HepG2 (cell line): ENCODE measurements around the gene TMEM33. TPM values are rescaled to one million over a fixed set of nuclear protein-coding genes. Genes with fewer than 3 reads are reported as not detected.

Source experiments
- ATF6 ChIP-seq: sonication (generic); formaldehyde crosslinking; conservative IDR thresholded peaks from 2 replicates; pipeline ENCODE4 v1.4.0; 2020; ENCODE audit warnings: missing genetic modification reagents
- CAMTA2 ChIP-seq: sonication (generic); formaldehyde crosslinking; IDR thresholded peaks from 2 replicates; pipeline ENCODE4 v1.4.0; 2020; ENCODE audit warnings: mild to moderate bottlenecking, missing genetic modification reagents, borderline replicate concordance
- E2F2 ChIP-seq: sonication (generic); formaldehyde crosslinking; IDR thresholded peaks from 2 replicates; pipeline ENCODE4 v1.4.0; 2020; ENCODE audit warnings: missing genetic modification reagents, borderline replicate concordance
- GATA4 ChIP-seq: sonication (generic); IDR thresholded peaks from 2 replicates; pipeline ENCODE4 v1.6.1; 2016; ENCODE audit warnings: antibody characterized with exemption, low read depth, borderline replicate concordance
- GATAD2A ChIP-seq: IDR thresholded peaks from 2 replicates; pipeline ENCODE4 v1.6.1; 2016
- GZF1 ChIP-seq: sonication (generic); formaldehyde crosslinking; IDR thresholded peaks from 2 replicates; pipeline ENCODE4 v1.5.1; 2020; ENCODE audit warnings: mild to moderate bottlenecking, missing genetic modification reagents
- HDAC2 ChIP-seq: sonication (generic); formaldehyde crosslinking; IDR thresholded peaks from 2 replicates; pipeline ENCODE4 v1.4.0; 2020; ENCODE audit warnings: missing genetic modification reagents
- MAF1 ChIP-seq: sonication (generic); formaldehyde crosslinking; IDR thresholded peaks from 2 replicates; pipeline ENCODE4 v1.5.0; 2020; ENCODE audit warnings: missing genetic modification reagents, borderline replicate concordance
- MYPOP ChIP-seq: sonication (generic); formaldehyde crosslinking; IDR thresholded peaks from 2 replicates; pipeline ENCODE4 v1.8.1; 2023; ENCODE audit warnings: mild to moderate bottlenecking, moderate library complexity, missing genetic modification reagents
- NFRKB ChIP-seq: fragments of 450-650 bp; IDR thresholded peaks from 2 replicates; pipeline ENCODE4 v1.6.1; 2017
- PRDM10 ChIP-seq: sonication (generic); formaldehyde crosslinking; IDR thresholded peaks from 2 replicates; pipeline ENCODE4 v1.4.0; 2020; ENCODE audit warnings: low read depth, missing genetic modification reagents
- RXRB ChIP-seq: IDR thresholded peaks from 2 replicates; pipeline ENCODE4 v1.6.1; 2016; ENCODE audit warnings: borderline replicate concordance, missing genetic modification reagents, missing compliant biosample characterization
- SAP130 ChIP-seq: IDR thresholded peaks from 2 replicates; pipeline ENCODE4 v1.6.1; 2016; ENCODE audit warnings: low read depth
- SRF ChIP-seq: IDR thresholded peaks from 2 replicates; pipeline ENCODE4 v1.6.1; 2011; ENCODE audit warnings: mild to moderate bottlenecking, low read depth, low read length, moderate library complexity
- SRSF9 ChIP-seq: fragments of 200-400 bp; formaldehyde crosslinking; IDR thresholded peaks from 2 replicates; pipeline ENCODE4 v1.6.1; 2018; ENCODE audit warnings: borderline replicate concordance, mild to moderate bottlenecking, low read depth, low read length; ENCODE audit not compliant: insufficient read depth, poor library complexity, severe bottlenecking
- STAT5B ChIP-seq: sonication (generic); formaldehyde crosslinking; IDR thresholded peaks from 2 replicates; pipeline ENCODE4 v1.4.0; 2020; ENCODE audit warnings: missing genetic modification reagents
- TOPORS ChIP-seq: sonication (generic); formaldehyde crosslinking; IDR thresholded peaks from 2 replicates; pipeline ENCODE4 v1.8.0; 2023; ENCODE audit warnings: mild to moderate bottlenecking, missing genetic modification reagents
- ZNF512 ChIP-seq: sonication (generic); formaldehyde crosslinking; IDR thresholded peaks from 2 replicates; pipeline ENCODE4 v1.4.0; 2020; ENCODE audit warnings: mild to moderate bottlenecking, missing genetic modification reagents
- ZNF547 ChIP-seq: sonication (generic); formaldehyde crosslinking; IDR thresholded peaks from 2 replicates; pipeline ENCODE4 v1.5.1; 2020; ENCODE audit warnings: mild to moderate bottlenecking, missing genetic modification reagents
- ZNF670 ChIP-seq: sonication (generic); formaldehyde crosslinking; IDR thresholded peaks from 2 replicates; pipeline ENCODE4 v1.8.0; 2022; ENCODE audit warnings: mild to moderate bottlenecking, missing genetic modification reagents, borderline replicate concordance
- polyA plus RNA-seq, 8 experiments: library from polyadenylated mRNA; depleted of rRNA in 3 of 8; stranded (reverse) in 7 of 8; unstranded in 1 of 8; fragments of >200 nt; fragmentation: Illumina TruSeq in 4 of 8; extraction: Trizol in 4 of 8; gene quantifications; 2 replicates each; pipeline versions ENCODE4 v1.2.1 to v1.2.3, GENCODE V29; 2011 to 2016; ENCODE audit warnings: low read depth in 4 of 8, missing spikeins in 1 of 8, mixed read lengths in 1 of 8; ENCODE audit not compliant: insufficient read depth in 1 of 8
- total RNA-seq, 5 experiments: library from RNA; depleted of rRNA; stranded (reverse); fragments of >200 nt; fragmentation: Illumina TruSeq; extraction: Trizol; gene quantifications; 2 replicates each; pipeline ENCODE4 v1.2.3, GENCODE V29; 2016; ENCODE audit warnings: low read depth in 1 of 5

The TMEM33 gene
- total and polyA plus RNA-seq, 2 of the 13 experiments (the other 11 are each of a cell fraction or from before 2014, with no cell fraction given) = 36.1 to 66.6 TPM

- TF ChIP-seq ATF6 (CRISPR knock-in tag) (no peak), NFRKB (no peak), ZNF547 (no peak), GATAD2A (CRISPR knock-in tag) (0 out of 2 replicates have a peak, but pooled peaks have one; percentile 19), ZNF670 (0 out of 2 replicates have a peak, but pooled peaks have one; percentile 53), E2F2 (CRISPR knock-in tag) (no peak; the same call in 1 of the 2 replicates), MYPOP (0 out of 2 replicates have a peak, but pooled peaks have one; percentile 58), HDAC2 (CRISPR knock-in tag) (peak; percentile 70; the same call in 1 of the 2 replicates), RXRB (CRISPR knock-in tag) (no peak), SRF (no peak), MAF1 (0 out of 2 replicates have a peak, but pooled peaks have one; percentile 51), STAT5B (CRISPR knock-in tag) (no peak), GZF1 (no peak), TOPORS (CRISPR knock-in tag) (no peak), SAP130 (peak; percentile 94), PRDM10 (CRISPR knock-in tag) (no peak), ZNF512 (0 out of 2 replicates have a peak, but pooled peaks have one; percentile 48), CAMTA2 (CRISPR knock-in tag) (no peak), GATA4 (0 out of 2 replicates have a peak, but pooled peaks have one; percentile 34), SRSF9 (no peak)
Observed at GRCh38 chr4:41934901-41935651, at the start of gene TMEM33 (continued).
